GM23338 (cell line): Measurements from ENCODE around the gene CYP11A1. TPM values are rescaled to one million over a fixed set of nuclear protein-coding genes. Genes with fewer than 3 reads are reported as not detected.

Experiments used
- ATAC-seq: fragments of 200-7000 bp; cut with Tn5 transposase; 3 replicates; pipeline ENCODE4 v1.9.1; 2020
- DNase-seq: peaks from one replicate; pipeline ENCODE4 v3.0.0-alpha.2; 2015; ENCODE audit warnings: low spot score
- H2AFZ ChIP-seq: fragments of 200-600 bp; sonication (generic); 2 replicates; pipeline ENCODE4 v1.8.0; 2016; ENCODE audit warnings: antibody characterized with exemption, mild to moderate bottlenecking, moderate library complexity
- H3F3A ChIP-seq: fragments of 200-600 bp; sonication (generic); replicated peaks from 2 replicates; pipeline ENCODE4 v1.8.0; 2017; ENCODE audit warnings: antibody characterized with exemption, mixed run types, low read depth
- H3K27ac ChIP-seq: fragments of 200-600 bp; sonication (generic); 2 replicates; pipeline ENCODE4 v1.6.1; 2016; ENCODE audit warnings: low read depth
- H3K27me3 ChIP-seq: fragments of 200-600 bp; sonication (generic); 2 replicates; pipeline ENCODE4 v1.8.0; 2016; ENCODE audit warnings: mild to moderate bottlenecking, mixed run types, moderate library complexity; ENCODE audit not compliant: insufficient read depth
- H3K36me3 ChIP-seq: fragments of 200-600 bp; sonication (generic); 2 replicates; pipeline ENCODE4 v1.8.0; 2016; ENCODE audit warnings: mild to moderate bottlenecking; ENCODE audit not compliant: insufficient read depth
- H3K4me1 ChIP-seq: fragments of 200-600 bp; sonication (generic); 2 replicates; pipeline ENCODE4 v1.8.0; 2016; ENCODE audit warnings: mild to moderate bottlenecking, moderate library complexity; ENCODE audit not compliant: insufficient read depth
- H3K4me2 ChIP-seq: fragments of 200-600 bp; sonication (generic); 2 replicates; pipeline ENCODE4 v1.7.1; 2017; ENCODE audit warnings: mixed run types
- H3K4me3 ChIP-seq: fragments of 200-600 bp; sonication (generic); 2 replicates; pipeline ENCODE4 v1.6.1; 2016; ENCODE audit warnings: mixed run types
- H3K79me2 ChIP-seq: fragments of 200-600 bp; sonication (generic); replicated peaks from 2 replicates; pipeline ENCODE4 v1.8.0; 2017; ENCODE audit warnings: mild to moderate bottlenecking; ENCODE audit not compliant: insufficient read depth
- H3K9me2 ChIP-seq: fragments of 200-600 bp; sonication (generic); 2 replicates; pipeline ENCODE4 v1.8.0; 2017; ENCODE audit not compliant: insufficient read depth
- H4K20me1 ChIP-seq: fragments of 200-600 bp; sonication (generic); replicated peaks from 2 replicates; pipeline ENCODE4 v1.8.0; 2017; ENCODE audit warnings: mild to moderate bottlenecking; ENCODE audit not compliant: insufficient read depth
- H3K27ac Mint-ChIP-seq: 2 replicates; pipeline ENCODE4 v1.8.0; 2020; ENCODE audit warnings: inconsistent platforms, mild to moderate bottlenecking, moderate library complexity, mixed read lengths
- H3K27me3 Mint-ChIP-seq: 3 replicates; pipeline ENCODE4 v1.8.0; 2022; ENCODE audit warnings: low read depth, mild to moderate bottlenecking, moderate library complexity, mixed read lengths, inconsistent platforms; ENCODE audit not compliant: insufficient read depth, poor library complexity
- H3K36me3 Mint-ChIP-seq: 3 replicates; pipeline ENCODE4 v1.8.0; 2021; ENCODE audit warnings: low read depth, mild to moderate bottlenecking, inconsistent platforms, moderate library complexity, mixed read lengths
- H3K4me1 Mint-ChIP-seq: 3 replicates; pipeline ENCODE4 v1.8.0; 2020; ENCODE audit warnings: mild to moderate bottlenecking, inconsistent platforms, mixed read lengths
- H3K4me3 Mint-ChIP-seq: 3 replicates; pipeline ENCODE4 v1.8.0; 2021; ENCODE audit warnings: moderate library complexity, mild to moderate bottlenecking, inconsistent platforms, mixed read lengths
- H3K9me3 Mint-ChIP-seq: 3 replicates; pipeline ENCODE4 v1.8.0; 2020; ENCODE audit warnings: moderate library complexity, mild to moderate bottlenecking, inconsistent platforms, mixed read lengths
- CREB1 ChIP-seq: fragments of 250-450 bp; sonication (Bioruptor Pico); IDR thresholded peaks from 2 replicates; pipeline ENCODE4 v1.5.0; 2020; ENCODE audit warnings: low read depth, mild to moderate bottlenecking, moderate library complexity
- EZH2 ChIP-seq: fragments of 200-600 bp; sonication (generic); IDR thresholded peaks from one replicate; pipeline ENCODE4 v1.8.0; 2017; ENCODE audit warnings: antibody characterized with exemption, mild to moderate bottlenecking, low read depth; ENCODE audit not compliant: unreplicated experiment
- EZH2phosphoT487 ChIP-seq: fragments of 200-600 bp; sonication (generic); IDR thresholded peaks from one replicate; pipeline ENCODE4 v1.8.1; 2018; ENCODE audit warnings: antibody characterized with exemption; ENCODE audit not compliant: unreplicated experiment
- REST ChIP-seq: IDR thresholded peaks from one replicate; pipeline ENCODE4 v1.6.1; 2018; ENCODE audit warnings: antibody characterized with exemption; ENCODE audit not compliant: unreplicated experiment
- polyA plus RNA-seq: library from polyadenylated mRNA; unstranded; fragments of >200 nt; fragmentation: Nextera tagmentation; extraction: Ambion mirVana; gene quantifications from 2 replicates; pipeline ENCODE4 v1.2.1, GENCODE V29; 2016
- total RNA-seq: library from RNA; depleted of rRNA; stranded (reverse); fragments of >200 nt; shearing (Covaris generic); gene quantifications from 2 replicates; pipeline ENCODE4 v1.2.3, GENCODE V29; 2014
- TF ChIP-seq, protein P1 (sequence below): IDR thresholded peaks from 2 replicates; pipeline ENCODE4 v1.6.1; 2016; ENCODE audit warnings: antibody characterized with exemption
- TF ChIP-seq, protein P2 (sequence below), 2 experiments: fragments of 200-600 bp in 1 of 2; sonication (generic) in 1 of 2; conservative IDR thresholded peaks; 2 replicates each; pipeline versions ENCODE4 v1.5.1 to v1.6.1; 2016 to 2017; ENCODE audit warnings: antibody characterized with exemption in 2 of 2, low read depth in 2 of 2, mild to moderate bottlenecking in 2 of 2, moderate library complexity in 1 of 2

CYP11A1 gene
- total and polyA plus RNA-seq, 2 experiments from 2014 or later: 1.2 to 1.7 TPM

DNA sequence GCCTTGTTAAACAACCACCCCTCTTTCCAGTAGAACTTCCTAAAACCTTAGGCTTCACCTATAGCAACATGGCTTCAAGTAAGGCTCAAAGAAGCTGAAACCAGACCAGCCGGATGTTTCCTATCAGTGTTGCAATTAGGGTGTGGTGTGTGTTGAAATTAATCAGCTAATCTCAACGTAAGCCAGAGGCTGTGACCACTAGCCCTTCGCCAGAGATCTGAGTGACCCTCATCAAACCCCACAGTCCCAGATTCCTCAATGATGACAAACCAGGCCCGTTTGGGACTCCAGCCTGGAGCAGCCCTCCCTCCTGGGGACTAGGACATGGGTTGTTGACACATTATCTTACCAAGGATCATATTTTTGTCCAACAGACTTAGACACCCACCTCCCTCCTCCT, 27.3 kb downstream of the CYP11A1 start (continued):
- TF ChIP-seq, protein P1, sequence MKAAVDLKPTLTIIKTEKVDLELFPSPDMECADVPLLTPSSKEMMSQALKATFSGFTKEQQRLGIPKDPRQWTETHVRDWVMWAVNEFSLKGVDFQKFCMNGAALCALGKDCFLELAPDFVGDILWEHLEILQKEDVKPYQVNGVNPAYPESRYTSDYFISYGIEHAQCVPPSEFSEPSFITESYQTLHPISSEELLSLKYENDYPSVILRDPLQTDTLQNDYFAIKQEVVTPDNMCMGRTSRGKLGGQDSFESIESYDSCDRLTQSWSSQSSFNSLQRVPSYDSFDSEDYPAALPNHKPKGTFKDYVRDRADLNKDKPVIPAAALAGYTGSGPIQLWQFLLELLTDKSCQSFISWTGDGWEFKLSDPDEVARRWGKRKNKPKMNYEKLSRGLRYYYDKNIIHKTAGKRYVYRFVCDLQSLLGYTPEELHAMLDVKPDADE: no peak
- no peak for TF ChIP-seq REST

DNA sequence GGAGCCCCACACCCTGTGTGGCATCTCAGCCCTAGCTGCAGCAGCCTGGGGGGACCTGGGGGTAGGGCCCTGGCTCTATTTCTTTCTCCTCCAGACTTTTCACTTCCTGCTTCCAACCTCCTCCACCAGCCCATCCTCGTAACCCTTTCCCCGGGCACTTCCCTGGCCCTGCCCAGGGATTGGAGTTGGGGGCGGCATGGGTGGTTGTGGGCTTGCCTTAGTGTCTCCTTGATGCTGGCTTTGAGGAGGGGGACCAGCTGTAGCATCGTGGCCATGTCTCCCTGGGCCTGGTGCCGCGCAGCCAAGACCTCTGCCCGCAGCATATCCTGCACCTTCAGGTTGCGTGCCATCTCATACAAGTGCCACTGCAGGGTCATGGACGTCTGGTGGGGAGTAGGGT, 28.1 kb downstream of the CYP11A1 start:
- no peak overlapping the region for H3K4me3 Mint-ChIP-seq
- no peak overlapping the region for H2AFZ ChIP-seq
- H3K9me2 ChIP-seq: peaks cover 3% of the 10 kb centered on the region; the same call in 1 of the 2 replicates
- H3K36me3 Mint-ChIP-seq: no peaks in the 10 kb centered on the region
- H3K4me1 Mint-ChIP-seq: no peaks in the 10 kb centered on the region
- H3K9me3 Mint-ChIP-seq: peaks cover 2% of the 10 kb centered on the region; the same call in 1 of the 3 replicates
- no peak overlapping the region for H3K27ac Mint-ChIP-seq
- no peak overlapping the region for H3K4me2 ChIP-seq
- peaks cover 10% of the 10 kb centered on the region for H3K27me3 Mint-ChIP-seq
- H3K79me2 ChIP-seq: no peaks in the 10 kb centered on the region
- TF ChIP-seq CREB1 (CRISPR knock-in tag): no peak
- TF ChIP-seq EZH2: no peak
- TF ChIP-seq, protein P1: no peak
- TF ChIP-seq, protein P2, sequence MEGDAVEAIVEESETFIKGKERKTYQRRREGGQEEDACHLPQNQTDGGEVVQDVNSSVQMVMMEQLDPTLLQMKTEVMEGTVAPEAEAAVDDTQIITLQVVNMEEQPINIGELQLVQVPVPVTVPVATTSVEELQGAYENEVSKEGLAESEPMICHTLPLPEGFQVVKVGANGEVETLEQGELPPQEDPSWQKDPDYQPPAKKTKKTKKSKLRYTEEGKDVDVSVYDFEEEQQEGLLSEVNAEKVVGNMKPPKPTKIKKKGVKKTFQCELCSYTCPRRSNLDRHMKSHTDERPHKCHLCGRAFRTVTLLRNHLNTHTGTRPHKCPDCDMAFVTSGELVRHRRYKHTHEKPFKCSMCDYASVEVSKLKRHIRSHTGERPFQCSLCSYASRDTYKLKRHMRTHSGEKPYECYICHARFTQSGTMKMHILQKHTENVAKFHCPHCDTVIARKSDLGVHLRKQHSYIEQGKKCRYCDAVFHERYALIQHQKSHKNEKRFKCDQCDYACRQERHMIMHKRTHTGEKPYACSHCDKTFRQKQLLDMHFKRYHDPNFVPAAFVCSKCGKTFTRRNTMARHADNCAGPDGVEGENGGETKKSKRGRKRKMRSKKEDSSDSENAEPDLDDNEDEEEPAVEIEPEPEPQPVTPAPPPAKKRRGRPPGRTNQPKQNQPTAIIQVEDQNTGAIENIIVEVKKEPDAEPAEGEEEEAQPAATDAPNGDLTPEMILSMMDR (conservative IDR thresholded peaks at IDR 0.05; ENCODE audit: low read depth in 2 of 2): no peak
- TF ChIP-seq EZH2phosphoT487: no peak
- no peaks in the 10 kb centered on the region for H4K20me1 ChIP-seq
- H3K27me3 ChIP-seq: no peaks in the 10 kb centered on the region
- H3K36me3 ChIP-seq: no peaks in the 10 kb centered on the region
- H3K27ac ChIP-seq: no peak overlapping the region
- ATAC-seq (no peak), DNase-seq (no peak)
- no peak overlapping the region for H3K4me3 ChIP-seq
- H3F3A ChIP-seq: no peaks in the 10 kb centered on the region
- H3K4me1 ChIP-seq: no peaks in the 10 kb centered on the region
